NCI-H2081 (cell line): ENCODE data around the gene CACNA2D4.

Experiments
- DNase-seq, 2 experiments: peaks; one replicate each; lab custom pipeline; 2025; lab: John Stamatoyannopoulos, UW

Gene CACNA2D4

GRCh38 chr12:1778911-1779310 is 139.5 kb downstream of the CACNA2D4 start:
- no peak for DNase-seq

- DNase-seq: no peak
Measured at GRCh38 chr12:1777798-1778197, 140.7 kb downstream of the CACNA2D4 start.

- DNase-seq: no peak
Measured at GRCh38 chr12:1776170-1776921, 142.1 kb downstream of the CACNA2D4 start.

GRCh38 chr12:1773937-1774655 is 144.4 kb downstream of the CACNA2D4 start:
- no peak for DNase-seq

- no peak for DNase-seq
Measured at GRCh38 chr12:1769809-1770494, 148.5 kb downstream of the CACNA2D4 start.

- DNase-seq: no peak
Measured at GRCh38 chr12:1768615-1769014, 149.8 kb downstream of the CACNA2D4 start.

- no peak for DNase-seq
Measured at GRCh38 chr12:1767407-1768090, 150.9 kb downstream of the CACNA2D4 start.

GRCh38 chr12:1766110-1766509 is 152.3 kb downstream of the CACNA2D4 start:
- DNase-seq: no peak

GRCh38 chr12:1763153-1763552 is 155.3 kb downstream of the CACNA2D4 start:
- DNase-seq: no peak

GRCh38 chr12:1761857-1762256 is 156.6 kb downstream of the CACNA2D4 start:
- DNase-seq: no peak

- no peak for DNase-seq
Measured at GRCh38 chr12:1760566-1761382, 157.7 kb downstream of the CACNA2D4 start.

- DNase-seq: no peak
Measured at GRCh38 chr12:1758887-1759286, 159.6 kb downstream of the CACNA2D4 start.

- no peak for DNase-seq
Measured at GRCh38 chr12:1758376-1758775, 160.1 kb downstream of the CACNA2D4 start.

- no peak for DNase-seq
Measured at GRCh38 chr12:1750300-1750699, 168.2 kb downstream of the CACNA2D4 start.

- DNase-seq: no peak
Measured at GRCh38 chr12:1749019-1749418, 169.4 kb downstream of the CACNA2D4 start.

GRCh38 chr12:1747609-1748008 is 170.8 kb downstream of the CACNA2D4 start:
- no peak for DNase-seq

- DNase-seq: no peak
Measured at GRCh38 chr12:1744932-1745331, 173.5 kb downstream of the CACNA2D4 start.
